Skeletal muscle satellite cell (primary cell): ENCODE measurements around the gene NPLOC4.
"Not testable (repeated sequence)": the region's sequence is repeated elsewhere in the genome, so short reads cannot be mapped to it uniquely, and the experiment has no call there.

ENCODE experiments used
- H3K27me3 ChIP-seq: 2 replicates; pipeline ENCODE4 v1.7.0; 2013; ENCODE audit warnings: low read length; ENCODE audit not compliant: control insufficient read depth, insufficient read depth
- H3K36me3 ChIP-seq: 2 replicates; pipeline ENCODE4 v1.7.0; 2013; ENCODE audit warnings: mild to moderate bottlenecking, control low read depth, low read length; ENCODE audit not compliant: insufficient read depth
- H3K4me1 ChIP-seq: 2 replicates; pipeline ENCODE4 v1.7.0; 2013; ENCODE audit warnings: low read length; ENCODE audit not compliant: control insufficient read depth, insufficient read depth
- H3K4me2 ChIP-seq: 2 replicates; pipeline ENCODE4 v1.7.0; 2013; ENCODE audit warnings: mild to moderate bottlenecking, low read length
- H3K4me3 ChIP-seq: 2 replicates; pipeline ENCODE4 v1.7.0; 2013; ENCODE audit warnings: low read length
- H3K9ac ChIP-seq: 2 replicates; pipeline ENCODE4 v1.7.0; 2013; ENCODE audit warnings: mild to moderate bottlenecking, low read depth, low read length, moderate library complexity
- H3K9me3 ChIP-seq: replicated peaks from 2 replicates; pipeline ENCODE4 v1.7.0; 2013; ENCODE audit warnings: mild to moderate bottlenecking, control low read depth, low read length

Gene NPLOC4

DNA sequence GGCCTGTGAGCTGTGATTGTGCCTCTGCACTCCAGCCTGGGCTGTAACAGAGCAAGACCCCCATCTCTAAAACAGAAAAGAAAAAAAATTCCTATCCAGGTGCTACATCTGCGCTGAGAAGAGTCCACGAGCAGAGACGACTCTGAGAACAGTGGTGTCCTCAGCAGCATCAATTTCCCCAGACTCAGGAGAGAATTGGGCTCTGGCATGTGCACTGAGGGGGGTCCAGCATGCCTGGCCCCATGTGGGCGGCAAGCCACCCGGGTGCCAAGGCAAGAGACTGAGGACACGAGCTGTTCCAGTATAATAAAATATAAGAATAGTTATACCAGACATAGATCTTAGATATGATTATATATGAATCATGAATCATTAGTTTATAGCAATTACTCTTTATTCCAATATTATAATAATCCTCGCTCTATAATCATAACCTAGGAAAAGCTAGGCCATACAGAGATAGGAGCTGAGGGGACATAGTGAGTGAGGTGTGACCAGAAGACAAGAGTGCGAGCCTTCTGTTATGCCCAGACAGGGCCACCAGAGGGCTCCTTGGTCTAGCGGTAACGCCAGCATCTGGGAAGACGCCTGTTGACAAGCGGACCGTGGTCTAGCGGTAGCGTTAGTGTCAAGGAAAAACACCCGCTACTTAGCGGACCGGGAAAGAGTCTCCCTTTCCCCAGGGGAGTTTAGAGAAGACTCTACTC, 38.8 kb upstream of the NPLOC4 start:
- not testable (repeated sequence) for H3K9ac ChIP-seq, H3K4me2 ChIP-seq, H3K27me3 ChIP-seq, H3K4me1 ChIP-seq, H3K4me3 ChIP-seq, H3K9me3 ChIP-seq
- H3K36me3 ChIP-seq = peaks cover 36% of the 10 kb centered on the region

GRCh38 chr17:81673561-81674258, 36.8 kb upstream of the NPLOC4 start:
- H3K9ac ChIP-seq = no peak overlapping the region
- peaks cover 40% of the 10 kb centered on the region for H3K36me3 ChIP-seq
- no peaks in the 10 kb centered on the region for H3K9me3 ChIP-seq
- no peaks in the 10 kb centered on the region for H3K4me1 ChIP-seq
- no peak overlapping the region for H3K4me3 ChIP-seq
- no peaks in the 10 kb centered on the region for H3K27me3 ChIP-seq
- no peak overlapping the region for H3K4me2 ChIP-seq

GRCh38 chr17:81672954-81673353, 36.0 kb upstream of the NPLOC4 start:
- Histone ChIP-seq H3K36me3 (peaks cover 40% of the 10 kb centered on the region), H3K9ac (no peak overlapping the region), H3K4me2 (no peak overlapping the region), H3K4me3 (no peak overlapping the region), H3K9me3 (no peaks in the 10 kb centered on the region), H3K4me1 (peaks cover 2% of the 10 kb centered on the region), H3K27me3 (no peaks in the 10 kb centered on the region)

GRCh38 chr17:81672504-81672903, 35.6 kb upstream of the NPLOC4 start:
- H3K9me3 ChIP-seq = no peaks in the 10 kb centered on the region
- no peaks in the 10 kb centered on the region for H3K27me3 ChIP-seq
- H3K4me1 ChIP-seq = peaks cover 6% of the 10 kb centered on the region
- H3K4me3 ChIP-seq = no peak overlapping the region
- H3K9ac ChIP-seq = no peak overlapping the region
- no peak overlapping the region for H3K4me2 ChIP-seq
- peaks cover 40% of the 10 kb centered on the region for H3K36me3 ChIP-seq

DNA sequence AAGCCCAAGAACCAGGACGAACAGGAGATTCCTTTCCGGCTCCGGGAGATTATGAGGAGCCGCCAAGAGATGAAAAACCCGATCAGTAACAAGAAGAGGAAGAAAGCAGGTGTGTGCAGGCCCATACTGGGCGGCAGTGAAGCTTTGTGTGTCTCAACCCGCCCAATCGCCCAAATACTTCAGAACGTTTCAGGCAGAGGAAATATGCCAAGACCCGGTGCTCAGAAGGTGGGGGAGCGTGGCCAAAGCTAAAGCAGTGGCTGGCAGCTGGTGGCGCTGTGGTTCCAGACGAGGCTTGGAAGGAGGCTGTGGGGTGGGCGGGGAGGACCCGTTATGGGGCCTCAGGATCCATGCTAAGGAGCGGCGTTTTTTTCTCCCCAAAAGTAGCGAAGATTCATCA, 30.8 kb upstream of the NPLOC4 start:
- no peaks in the 10 kb centered on the region for H3K27me3 ChIP-seq
- H3K36me3 ChIP-seq = peaks cover 44% of the 10 kb centered on the region
- peak overlapping the region; percentile 24 for H3K4me3 ChIP-seq
- no peaks in the 10 kb centered on the region for H3K9me3 ChIP-seq
- no peak overlapping the region for H3K9ac ChIP-seq
- H3K4me2 ChIP-seq = peak overlapping the region; percentile 42
- H3K4me1 ChIP-seq = peaks cover 21% of the 10 kb centered on the region

- Histone ChIP-seq H3K27me3 (no peaks in the 10 kb centered on the region), H3K36me3 (peaks cover 32% of the 10 kb centered on the region), H3K4me2 (peak within 1 kb of the TSS; percentile 95), H3K9ac (peak within 1 kb of the TSS; percentile 94), H3K9me3 (no peaks in the 10 kb centered on the region), H3K4me1 (peaks cover 21% of the 10 kb centered on the region), H3K4me3 (peak within 1 kb of the TSS; percentile 95)
Observed at GRCh38 chr17:81666342-81667191, 29.7 kb upstream of the NPLOC4 start, which contains the start of the genes CCDC137 and OXLD1. CCDC137 (plus strand) TSS chr17:81666737; CDS start chr17:81666767, 30 bp downstream. OXLD1 (minus strand) TSS chr17:81666605; CDS start chr17:81666577, 28 bp downstream.

GRCh38 chr17:81666092-81666341, 29.1 kb upstream of the NPLOC4 start:
- peak overlapping the region; percentile 94 for H3K9ac ChIP-seq
- H3K27me3 ChIP-seq = no peaks in the 10 kb centered on the region
- H3K4me2 ChIP-seq = peak overlapping the region; percentile 95
- H3K9me3 ChIP-seq = no peaks in the 10 kb centered on the region
- H3K4me3 ChIP-seq = peak overlapping the region; percentile 95
- peaks cover 21% of the 10 kb centered on the region for H3K4me1 ChIP-seq
- H3K36me3 ChIP-seq = peaks cover 26% of the 10 kb centered on the region

DNA sequence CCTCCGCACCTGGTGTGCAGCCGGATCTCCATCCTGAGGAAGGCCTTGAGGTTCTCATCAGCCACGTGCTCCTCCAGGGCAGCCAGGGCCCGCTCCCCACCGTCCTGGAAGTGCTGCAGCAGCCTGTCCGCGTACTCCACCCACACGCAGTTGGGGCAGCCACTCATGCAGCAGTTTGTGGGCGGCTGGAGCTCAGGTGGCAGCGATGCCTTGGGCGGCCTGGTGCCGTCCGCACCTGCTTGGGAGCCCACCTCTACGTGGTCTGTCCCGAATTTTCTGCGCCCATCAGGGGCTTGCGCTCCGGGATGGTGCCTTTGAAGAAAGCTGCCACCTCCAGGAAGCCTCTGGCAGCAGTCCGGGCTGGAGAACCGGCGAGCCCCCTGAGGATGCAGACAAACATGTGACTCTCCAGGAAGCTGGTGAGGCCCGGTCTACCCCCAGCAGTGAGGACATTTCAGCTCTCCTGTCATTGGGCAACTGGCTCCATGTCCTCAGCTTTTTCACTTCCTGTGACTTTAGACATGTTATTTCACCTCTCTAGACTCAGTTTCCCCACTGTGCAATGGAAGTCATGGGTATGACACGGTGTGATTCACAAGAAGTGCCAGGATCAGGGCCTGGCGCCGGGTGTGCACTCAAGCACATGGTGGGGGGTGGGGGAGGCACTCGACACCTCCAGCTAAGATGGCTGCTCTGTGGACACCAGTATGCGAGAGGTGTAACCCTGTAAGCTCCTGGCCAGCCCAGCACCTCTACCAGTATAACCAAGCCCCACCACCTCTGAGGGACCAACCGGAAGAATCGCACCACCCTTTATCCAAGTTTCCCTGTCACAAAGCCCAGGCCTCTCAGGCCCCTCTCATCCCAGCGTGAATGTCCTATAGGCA, 28.5 kb upstream of the NPLOC4 start:
- Histone ChIP-seq H3K4me3 (peak overlapping the region; percentile 95), H3K4me1 (peaks cover 21% of the 10 kb centered on the region), H3K36me3 (peaks cover 22% of the 10 kb centered on the region), H3K9ac (peak overlapping the region; percentile 94), H3K27me3 (no peaks in the 10 kb centered on the region), H3K9me3 (no peaks in the 10 kb centered on the region), H3K4me2 (peak overlapping the region; percentile 95)

- Histone ChIP-seq H3K27me3 (no peaks in the 10 kb centered on the region), H3K36me3 (peaks cover 13% of the 10 kb centered on the region), H3K4me1 (peaks cover 21% of the 10 kb centered on the region), H3K9ac (no peak overlapping the region), H3K4me3 (no peak overlapping the region), H3K4me2 (no peak overlapping the region), H3K9me3 (no peaks in the 10 kb centered on the region)
Observed at GRCh38 chr17:81664051-81664470, 27.1 kb upstream of the NPLOC4 start.

- Histone ChIP-seq H3K9me3 (no peaks in the 10 kb centered on the region), H3K36me3 (peaks cover 13% of the 10 kb centered on the region), H3K9ac (no peak overlapping the region), H3K4me3 (no peak overlapping the region), H3K4me2 (no peak overlapping the region), H3K27me3 (no peaks in the 10 kb centered on the region), H3K4me1 (peaks cover 13% of the 10 kb centered on the region)
Observed at GRCh38 chr17:81662002-81662401, 25.1 kb upstream of the NPLOC4 start.

DNA sequence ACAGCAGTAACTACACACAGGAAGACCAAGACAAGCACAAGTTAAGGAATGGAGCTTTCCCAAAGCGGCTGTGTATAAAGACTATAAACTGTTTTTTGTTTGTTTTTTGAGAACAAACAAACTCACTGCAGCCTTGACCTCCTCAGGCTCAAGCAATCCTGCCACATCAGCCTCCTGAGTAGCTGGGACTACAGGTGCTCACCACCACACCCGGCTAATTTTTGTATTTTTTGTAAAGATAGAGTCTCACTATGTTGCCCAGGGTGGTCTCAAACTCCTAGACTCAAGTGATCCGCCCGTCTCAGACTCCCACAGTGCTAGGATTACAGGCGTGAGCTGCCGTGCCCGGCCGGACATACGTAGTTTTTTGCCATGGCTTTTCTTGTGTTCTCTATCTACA, 23.5 kb upstream of the NPLOC4 start:
- Histone ChIP-seq H3K4me1 (peaks cover 9% of the 10 kb centered on the region), H3K9me3 (no peaks in the 10 kb centered on the region), H3K4me2 (no peak overlapping the region), H3K9ac (no peak overlapping the region), H3K4me3 (no peak overlapping the region), H3K36me3 (peaks cover 13% of the 10 kb centered on the region), H3K27me3 (no peaks in the 10 kb centered on the region)
